Naive thymus-derived CD4-positive, alpha-beta T cell (primary cell): Measurements from ENCODE around the gene AR. TPM values are rescaled to one million over a fixed set of nuclear protein-coding genes. Genes with fewer than 3 reads are reported as not detected.

Source experiments
- ATAC-seq: fragments of 150-1000 bp; cut with Tn5 transposase; 2 replicates; pipeline ENCODE4 v1.10.0; 2021; ENCODE audit warnings: mild to moderate bottlenecking, moderate library complexity
- CTCF ChIA-PET: fragments of 350-600 bp; sonication (Branson Sonifier 250); formaldehyde crosslinking; loops from one replicate; lab custom pipeline; 2021; ENCODE audit warnings: antibody characterized with exemption; lab: Charles Lee
- POLR2A ChIA-PET: fragments of 350-600 bp; sonication (Branson Sonifier 250); formaldehyde crosslinking; loops from one replicate; lab custom pipeline; 2021; ENCODE audit warnings: antibody characterized with exemption, inconsistent platforms; lab: Charles Lee
- DNase-seq, 9 donors: peaks; one replicate each; pipeline versions ENCODE4 v3.0.0 to v3.0.0-alpha.2; 2020 to 2022; ENCODE audit warnings: mixed read lengths in 1 of 9
- H3K27ac ChIP-seq: one replicate; pipeline ENCODE4 v1.7.0; 2013; ENCODE audit warnings: mild to moderate bottlenecking, low read depth, low read length, moderate library complexity
- H3K27me3 ChIP-seq, 2 donors: one replicate each; pipeline ENCODE4 v1.7.0; 2013; ENCODE audit warnings: low read length in 2 of 2, mild to moderate bottlenecking in 2 of 2, moderate library complexity in 2 of 2; ENCODE audit not compliant: control insufficient read depth in 2 of 2, insufficient read depth in 2 of 2
- H3K36me3 ChIP-seq, 3 experiments: 1 replicate in 2 of 3; 2 replicates in 1 of 3; pipeline ENCODE4 v1.7.0; 2013; ENCODE audit warnings: low read length in 3 of 3, mild to moderate bottlenecking in 3 of 3, moderate library complexity in 1 of 3; ENCODE audit not compliant: insufficient read depth in 3 of 3, control insufficient read depth in 2 of 3
- H3K4me1 ChIP-seq, 2 donors: one replicate each; pipeline ENCODE4 v1.7.0; 2013; ENCODE audit warnings: low read length in 2 of 2, mild to moderate bottlenecking in 2 of 2, moderate library complexity in 1 of 2; ENCODE audit not compliant: control insufficient read depth in 2 of 2, insufficient read depth in 2 of 2
- H3K4me3 ChIP-seq: 2 replicates; pipeline ENCODE4 v1.7.0; 2013; ENCODE audit warnings: mild to moderate bottlenecking, low read length
- H3K9me3 ChIP-seq, 3 experiments: 1 replicate in 2 of 3; 2 replicates in 1 of 3; pipeline ENCODE4 v1.7.0; 2013; ENCODE audit warnings: low read length in 3 of 3; ENCODE audit not compliant: control insufficient read depth in 2 of 3
- H3K27ac Mint-ChIP-seq, 9 donors: one replicate each; pipeline ENCODE4 v1.8.0; 2020 to 2022; ENCODE audit warnings: mixed read lengths in 9 of 9, mild to moderate bottlenecking in 8 of 9, moderate library complexity in 5 of 9, inconsistent platforms in 2 of 9
- H3K27me3 Mint-ChIP-seq, 5 donors: one replicate each; pipeline ENCODE4 v1.8.0; 2021 to 2022; ENCODE audit warnings: mixed read lengths in 5 of 5, mild to moderate bottlenecking in 1 of 5
- H3K36me3 Mint-ChIP-seq, 5 donors: one replicate each; pipeline ENCODE4 v1.8.0; 2020 to 2022; ENCODE audit warnings: mixed read lengths in 5 of 5, mild to moderate bottlenecking in 3 of 5, inconsistent platforms in 1 of 5
- H3K4me1 Mint-ChIP-seq, 7 donors: one replicate each; pipeline ENCODE4 v1.8.0; 2020 to 2022; ENCODE audit warnings: mixed read lengths in 7 of 7, mild to moderate bottlenecking in 3 of 7, inconsistent platforms in 1 of 7
- H3K4me3 Mint-ChIP-seq, 10 donors: one replicate each; pipeline ENCODE4 v1.8.0; 2020 to 2022; ENCODE audit warnings: mild to moderate bottlenecking in 10 of 10, mixed read lengths in 10 of 10, moderate library complexity in 6 of 10, inconsistent platforms in 2 of 10
- H3K9me3 Mint-ChIP-seq, 11 donors: one replicate each; pipeline ENCODE4 v1.8.0; 2020 to 2022; ENCODE audit warnings: mixed read lengths in 11 of 11, mild to moderate bottlenecking in 4 of 11, inconsistent platforms in 1 of 11, moderate library complexity in 1 of 11
- intact Hi-C, 2 donors: fragments of 100-400 bp; cut with micrococcal nuclease; formaldehyde crosslinking; loops; one replicate each; pipeline ENCODE4 v1.15.1; 2023
- polyA plus RNA-seq, 2 donors: library from polyadenylated mRNA; unstranded; fragments of 300-500 nt; fragmentation: Illumina TruSeq; gene quantifications; one replicate each; pipeline ENCODE4 v1.2.3, GENCODE V29; 2021
- total RNA-seq, 6 experiments: library from RNA in 5 of 6; stranded (reverse) in 5 of 6; gene quantifications; 1 replicate in 5 of 6; 2 replicates in 1 of 6; pipeline ENCODE4 v1.2.3 and lab custom pipeline; 2021 to 2026

Gene AR
- total and polyA plus RNA-seq, 7 experiments from 2014 or later, result 0.03 to 0.39 (median 0.15) TPM; not detected in 4

GRCh38 chrX:67523932-67524331 lies 19.9 kb upstream of the AR start:
- no peak overlapping the region for H3K27ac Mint-ChIP-seq
- no peaks in the 10 kb centered on the region for H3K9me3 ChIP-seq
- no peaks in the 10 kb centered on the region for H3K27me3 Mint-ChIP-seq
- peaks cover 0 to 4% (median 0%) of the 10 kb centered on the region in 11 donors for H3K9me3 Mint-ChIP-seq
- intact Hi-C loops, result no loop called here
- H3K27ac ChIP-seq, result no peak overlapping the region
- H3K4me3 Mint-ChIP-seq, result no peak overlapping the region
- ATAC-seq (no peak), DNase-seq (no peak)
- ChIA-PET CTCF (no interaction called here), POLR2A (no interaction called here)
- H3K4me1 ChIP-seq, result no peaks in the 10 kb centered on the region
- H3K4me3 ChIP-seq, result no peak overlapping the region
- no peaks in the 10 kb centered on the region for H3K36me3 Mint-ChIP-seq
- H3K27me3 ChIP-seq, result no peaks in the 10 kb centered on the region
- H3K4me1 Mint-ChIP-seq, result no peaks in the 10 kb centered on the region
- no peaks in the 10 kb centered on the region for H3K36me3 ChIP-seq

DNA sequence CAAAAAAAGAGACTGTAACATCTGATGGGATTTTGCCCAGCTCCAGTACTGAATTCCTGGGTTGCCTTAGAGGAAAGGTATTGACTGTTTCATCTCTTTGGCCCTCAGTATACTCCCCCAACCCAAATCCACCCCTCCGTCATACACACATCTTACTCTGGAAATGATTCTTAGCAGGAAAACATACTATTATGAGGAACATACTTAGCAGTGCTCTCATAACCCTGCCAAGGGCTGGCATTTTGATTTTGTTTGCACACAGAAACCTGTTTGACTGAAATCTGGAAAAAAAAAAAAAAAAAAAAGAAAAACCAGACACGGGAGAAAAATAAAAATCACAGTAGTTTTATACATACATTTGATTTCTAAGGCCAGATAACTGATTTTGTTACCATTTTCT lies 19.4 kb upstream of the AR start:
- Histone ChIP-seq H3K4me1 (no peaks in the 10 kb centered on the region), H3K4me3 (no peak overlapping the region), H3K27me3 (no peaks in the 10 kb centered on the region), H3K27ac (no peak overlapping the region), H3K9me3 (no peaks in the 10 kb centered on the region), H3K36me3 (no peaks in the 10 kb centered on the region)
- ChIA-PET POLR2A (no interaction called here), CTCF (no interaction called here)
- Mint-ChIP-seq H3K9me3 (peaks cover 0 to 4% (median 0%) of the 10 kb centered on the region in 11 donors), H3K4me3 (no peak overlapping the region), H3K27me3 (no peaks in the 10 kb centered on the region), H3K27ac (no peak overlapping the region), H3K36me3 (no peaks in the 10 kb centered on the region), H3K4me1 (no peaks in the 10 kb centered on the region)
- intact Hi-C loops, result no loop called here
- ATAC-seq (no peak), DNase-seq (no peak)

GRCh38 chrX:67524950-67525691 lies 18.7 kb upstream of the AR start:
- Mint-ChIP-seq H3K27me3 (no peaks in the 10 kb centered on the region), H3K4me3 (no peak overlapping the region), H3K4me1 (no peaks in the 10 kb centered on the region), H3K9me3 (peaks cover 0 to 2% (median 0%) of the 10 kb centered on the region in 11 donors), H3K27ac (no peak overlapping the region), H3K36me3 (no peaks in the 10 kb centered on the region)
- ATAC-seq, result no peak
- no peak overlapping the region for H3K27ac ChIP-seq
- CTCF ChIA-PET, result no interaction called here
- POLR2A ChIA-PET, result no interaction called here
- no peaks in the 10 kb centered on the region for H3K4me1 ChIP-seq
- H3K9me3 ChIP-seq, result no peaks in the 10 kb centered on the region
- no peaks in the 10 kb centered on the region for H3K27me3 ChIP-seq
- intact Hi-C loops, result no loop called here
- no peak for DNase-seq
- no peaks in the 10 kb centered on the region for H3K36me3 ChIP-seq
- H3K4me3 ChIP-seq, result no peak overlapping the region

DNA sequence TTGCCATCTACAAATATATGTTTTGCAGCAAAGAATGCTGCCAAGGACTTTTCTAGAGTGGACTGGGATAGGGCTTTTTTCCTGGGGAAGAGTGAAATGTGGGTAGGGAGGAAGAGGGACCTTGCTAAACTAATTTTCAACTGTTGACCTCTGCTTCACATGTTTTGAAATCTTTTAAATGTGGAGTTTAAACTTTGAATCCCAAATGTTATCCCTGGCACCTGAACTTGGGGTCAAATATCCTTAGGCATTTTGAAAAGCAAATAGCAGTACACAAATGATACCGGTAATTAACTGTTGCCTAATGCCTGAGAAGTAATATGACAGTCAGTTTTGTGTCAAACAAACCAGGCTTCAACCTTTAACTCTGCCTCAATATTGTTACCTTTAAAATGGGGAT lies 7.3 kb upstream of the AR start:
- H3K9me3 Mint-ChIP-seq, result peaks cover 0 to 5% (median 0%) of the 10 kb centered on the region in 11 donors
- ATAC-seq (no peak), DNase-seq (no peak)
- H3K27me3 ChIP-seq, result no peaks in the 10 kb centered on the region
- H3K9me3 ChIP-seq, result no peaks in the 10 kb centered on the region
- no peaks in the 10 kb centered on the region for H3K36me3 Mint-ChIP-seq
- ChIA-PET POLR2A (no interaction called here), CTCF (no interaction called here)
- no peak overlapping the region for H3K4me3 Mint-ChIP-seq
- H3K36me3 ChIP-seq, result no peaks in the 10 kb centered on the region
- peaks cover 3 to 18% (median 13%) of the 10 kb centered on the region in 5 donors for H3K27me3 Mint-ChIP-seq
- intact Hi-C loops, result no loop called here
- peaks cover 0 to 2% (median 0%) of the 10 kb centered on the region in 7 donors for H3K4me1 Mint-ChIP-seq
- no peak overlapping the region for H3K27ac Mint-ChIP-seq
- no peak overlapping the region for H3K4me3 ChIP-seq
- no peak overlapping the region for H3K27ac ChIP-seq
- H3K4me1 ChIP-seq, result no peaks in the 10 kb centered on the region

DNA sequence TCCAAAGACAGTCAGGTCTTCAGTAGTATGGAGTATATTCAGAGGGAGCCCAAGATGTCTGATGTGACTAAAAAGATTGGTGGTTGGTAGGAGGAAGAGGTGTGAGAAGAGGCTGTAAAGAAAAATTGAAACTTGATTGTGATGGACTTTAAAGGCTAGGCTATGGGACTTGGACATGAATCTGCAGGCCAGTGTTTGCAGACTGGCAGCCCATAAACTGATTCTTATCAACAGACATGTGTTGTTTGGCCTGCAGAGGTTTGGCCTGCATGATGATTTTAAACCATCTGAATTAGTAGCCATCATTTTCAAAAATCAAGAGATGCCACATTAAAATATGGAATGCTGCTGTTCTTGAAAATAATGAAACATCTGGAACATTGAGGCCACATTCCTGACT lies 5.4 kb upstream of the AR start:
- H3K27ac ChIP-seq, result no peak overlapping the region
- no peaks in the 10 kb centered on the region for H3K9me3 ChIP-seq
- Mint-ChIP-seq H3K9me3 (peaks cover 0 to 5% (median 0%) of the 10 kb centered on the region in 11 donors), H3K4me3 (no peak overlapping the region), H3K27me3 (peaks cover 6 to 31% (median 13%) of the 10 kb centered on the region in 5 donors), H3K27ac (no peak overlapping the region), H3K36me3 (no peaks in the 10 kb centered on the region), H3K4me1 (peaks cover 0 to 2% (median 0%) of the 10 kb centered on the region in 7 donors)
- ATAC-seq, result no peak
- peaks cover 0 to 3% of the 10 kb centered on the region in 2 donors for H3K27me3 ChIP-seq
- no peaks in the 10 kb centered on the region for H3K36me3 ChIP-seq
- CTCF ChIA-PET, result no interaction called here
- POLR2A ChIA-PET, result no interaction called here
- DNase-seq, result no peak
- intact Hi-C loops, result no loop called here
- H3K4me1 ChIP-seq, result no peaks in the 10 kb centered on the region
- H3K4me3 ChIP-seq, result no peak overlapping the region

- Histone ChIP-seq H3K9me3 (no peaks in the 10 kb centered on the region), H3K4me3 (no peak overlapping the region), H3K4me1 (no peaks in the 10 kb centered on the region), H3K36me3 (no peaks in the 10 kb centered on the region), H3K27ac (no peak overlapping the region), H3K27me3 (peaks cover 0 to 3% of the 10 kb centered on the region in 2 donors)
- peaks cover 0 to 14% (median 5%) of the 10 kb centered on the region in 7 donors for H3K4me1 Mint-ChIP-seq
- ChIA-PET CTCF (no interaction called here), POLR2A (no interaction called here)
- ATAC-seq (no peak), DNase-seq (no peak)
- H3K36me3 Mint-ChIP-seq, result no peaks in the 10 kb centered on the region
- peaks cover 17 to 52% (median 37%) of the 10 kb centered on the region in 5 donors for H3K27me3 Mint-ChIP-seq
- intact Hi-C loops, result no loop called here
- peaks cover 0 to 5% (median 0%) of the 10 kb centered on the region in 11 donors for H3K9me3 Mint-ChIP-seq
- H3K4me3 Mint-ChIP-seq, result peak overlapping the region; percentile 37 to 69 (median 56)
- no peak overlapping the region for H3K27ac Mint-ChIP-seq
Observed at GRCh38 chrX:67544281-67545035, 637 bp downstream of the AR start.
